A673 (cell line): ENCODE measurements around the gene CHRNA3.

Source experiments
- CTCF ChIP-seq: fragments of 300-800, 200-600 bp; sonication (generic); conservative IDR thresholded peaks from 2 replicates; pipeline ENCODE4 v1.5.1; 2017; ENCODE audit warnings: low read depth, mild to moderate bottlenecking, antibody characterized with exemption, low read length, moderate library complexity, mixed read lengths
- EZH2 ChIP-seq: fragments of 200-600 bp; sonication (generic); IDR thresholded peaks from 2 replicates; pipeline ENCODE4 v1.6.1; 2017; ENCODE audit warnings: borderline replicate concordance, low read depth, mild to moderate bottlenecking, mixed read lengths, antibody characterized with exemption, low read length; ENCODE audit not compliant: poor library complexity, severe bottlenecking

- no peak for TF ChIP-seq CTCF
- TF ChIP-seq EZH2 = no peak
Measured at GRCh38 chr15:78551902-78552301, 68.9 kb downstream of the CHRNA3 start.
